Left lobe of liver (tissue), 2 donors: ENCODE data around the gene CAMTA1. TPM values are rescaled to one million over a fixed set of nuclear protein-coding genes. Genes with fewer than 3 reads are reported as not detected.
"Not testable (repeated sequence)": the region's sequence is repeated elsewhere in the genome, so short reads cannot be mapped to it uniquely, and the experiment has no call there.

ENCODE experiments used
- ATAC-seq: fragments of 200-7000 bp; cut with Tn5 transposase; one replicate; pipeline ENCODE4 v1.9.1; 2020; ENCODE audit warnings: mild to moderate bottlenecking, moderate library complexity
- DNase-seq: peaks from one replicate; pipeline ENCODE4 v3.0.0-alpha.2; 2020; ENCODE audit warnings: low spot score
- total RNA-seq: library from RNA; stranded (reverse); gene quantifications from one replicate; pipeline ENCODE4 v1.2.1, GENCODE V29; 2021
- donor health status: DM: no; HTN: no; CAD: no; lungs with moderate emphysema.
- donor health status: DM: no; HTN: yes; CAD: no.

Gene CAMTA1
- total RNA-seq, 1 donor from 2014 or later: 33.6 TPM

- DNase-seq: no peak
These were observed 24.2 kb downstream of the CAMTA1 start for GRCh38 chr1:6809461-6809860.

GRCh38 chr1:6810146-6810734 lies 25.0 kb downstream of the CAMTA1 start:
- not testable (repeated sequence) for ATAC-seq

More at GRCh38 chr1:6809461-6809860, 24.2 kb downstream of the CAMTA1 start:
- ATAC-seq: no peak

GRCh38 chr1:6811583-6811982 lies 26.3 kb downstream of the CAMTA1 start:
- no peak for DNase-seq

More at GRCh38 chr1:6810146-6810734, 25.0 kb downstream of the CAMTA1 start:
- DNase-seq: not testable (repeated sequence)

DNA sequence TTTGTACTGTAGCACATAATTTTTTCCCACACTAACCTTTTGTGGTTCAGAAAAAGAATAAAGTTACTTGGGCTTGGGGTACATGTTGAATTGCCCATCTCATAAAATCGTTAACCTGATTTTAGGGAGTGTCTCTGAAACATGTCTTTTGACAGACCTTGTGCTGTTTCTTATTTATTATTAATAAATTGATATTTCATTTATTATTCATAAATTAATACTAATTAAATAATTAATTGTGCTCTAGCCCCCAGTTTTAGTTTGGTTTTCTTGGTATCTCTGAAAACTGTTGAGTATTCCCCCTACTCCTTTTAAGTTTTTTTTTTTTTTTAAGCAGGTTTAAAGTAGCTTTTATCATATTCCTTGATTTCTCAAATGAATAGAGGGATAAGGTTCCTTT lies 27.9 kb downstream of the CAMTA1 start:
- ATAC-seq (no peak), DNase-seq (no peak)

More at GRCh38 chr1:6811583-6811982, 26.3 kb downstream of the CAMTA1 start:
- peak; percentile 38 for ATAC-seq

DNA sequence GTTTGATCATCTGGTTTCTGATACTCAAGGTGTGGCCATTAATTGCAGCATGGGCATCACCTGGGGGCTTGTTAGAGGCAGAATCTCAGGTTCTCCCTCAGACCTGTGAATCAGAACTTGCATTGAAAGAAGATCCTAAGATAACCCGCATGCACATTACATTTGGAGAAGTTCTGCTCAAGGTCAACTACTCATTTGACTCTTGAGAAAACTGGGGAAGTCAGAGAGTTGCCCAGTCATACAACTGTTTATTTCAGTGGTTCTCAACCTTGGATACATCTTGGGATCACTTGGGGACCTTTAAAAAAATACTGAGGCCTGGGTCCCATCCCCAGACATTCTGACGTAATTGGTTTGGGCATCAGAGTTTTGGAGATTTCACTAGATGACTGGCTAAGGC lies 30.5 kb downstream of the CAMTA1 start:
- DNase-seq: no peak
- ATAC-seq: no peak

DNA sequence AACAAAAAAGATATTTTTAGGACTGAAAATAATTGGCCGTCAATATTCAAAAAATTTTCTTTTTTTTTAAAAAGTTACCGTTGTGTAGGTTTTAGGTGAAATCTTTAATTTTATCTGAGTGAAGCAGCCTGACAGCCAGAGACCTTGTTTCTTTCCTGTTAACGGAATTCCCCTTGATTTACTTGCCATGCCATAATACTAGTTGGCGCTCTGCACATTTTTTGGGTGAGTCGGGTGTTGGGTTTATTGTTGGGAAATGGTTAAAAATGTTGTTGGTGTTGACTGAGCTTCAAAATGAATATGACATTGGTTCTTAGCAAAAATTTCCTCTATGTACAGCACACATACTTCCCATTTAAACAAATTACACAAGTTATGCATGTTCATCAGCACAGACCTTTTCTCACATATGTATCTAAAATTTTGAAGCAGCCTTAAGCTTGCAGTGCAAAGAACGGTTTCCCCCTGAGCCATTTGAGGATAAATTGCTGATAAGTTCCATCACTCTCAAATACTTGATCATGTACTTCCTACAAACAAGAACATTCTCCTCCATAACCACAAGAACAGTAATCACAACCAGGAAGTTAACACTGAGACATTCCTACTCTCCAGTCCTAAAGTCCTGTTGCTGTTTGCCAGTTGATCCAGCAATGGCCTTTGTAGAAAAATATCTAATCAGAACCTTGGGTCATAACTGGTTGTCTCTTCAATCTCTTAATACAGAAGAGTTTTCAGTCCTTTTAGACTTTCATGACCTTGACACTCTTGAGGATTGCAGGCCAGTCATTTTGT lies 34.2 kb downstream of the CAMTA1 start:
- ATAC-seq (no peak), DNase-seq (no peak)

- ATAC-seq (peak; percentile 19), DNase-seq (no peak)
These were observed 35.6 kb downstream of the CAMTA1 start for GRCh38 chr1:6820899-6821298.

GRCh38 chr1:6822530-6823359 lies 37.5 kb downstream of the CAMTA1 start:
- ATAC-seq (peak; percentile 88), DNase-seq (peak; percentile 72)

- ATAC-seq: peak; percentile 20
- DNase-seq: no peak
These were observed 38.5 kb downstream of the CAMTA1 start for GRCh38 chr1:6823793-6824192.

DNA sequence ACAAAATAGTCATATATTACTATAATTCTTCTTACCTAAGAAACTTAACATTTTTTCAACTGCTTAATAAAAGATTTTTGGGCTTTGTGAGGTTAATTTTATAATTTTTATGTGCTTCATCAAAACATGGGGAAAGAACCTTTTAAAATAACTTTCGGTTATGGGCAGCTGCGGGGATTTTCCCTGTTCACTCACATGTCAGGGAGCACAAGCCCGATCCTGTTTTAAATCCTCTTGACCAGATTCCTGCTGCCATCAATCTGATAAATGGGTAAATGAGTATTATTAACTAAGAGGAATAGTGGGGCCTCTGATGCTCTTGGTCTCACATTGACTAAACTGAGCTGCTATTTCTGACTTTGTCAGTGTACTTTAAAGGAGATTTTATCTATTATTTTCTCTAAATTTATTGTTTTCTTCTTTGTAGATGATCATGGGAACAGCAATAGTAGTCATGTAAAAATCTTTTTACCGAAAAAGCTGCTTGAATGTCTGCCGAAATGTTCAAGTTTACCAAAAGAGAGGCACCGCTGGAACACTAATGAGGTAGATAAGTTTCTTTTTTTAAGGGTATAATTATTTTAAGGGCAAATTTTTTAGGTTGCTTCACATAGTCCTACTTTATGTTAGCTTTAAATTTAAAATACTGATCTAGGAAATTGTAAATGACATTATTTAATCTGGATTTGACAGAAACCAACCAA lies 39.6 kb downstream of the CAMTA1 start:
- no peak for ATAC-seq
- DNase-seq: no peak

DNA sequence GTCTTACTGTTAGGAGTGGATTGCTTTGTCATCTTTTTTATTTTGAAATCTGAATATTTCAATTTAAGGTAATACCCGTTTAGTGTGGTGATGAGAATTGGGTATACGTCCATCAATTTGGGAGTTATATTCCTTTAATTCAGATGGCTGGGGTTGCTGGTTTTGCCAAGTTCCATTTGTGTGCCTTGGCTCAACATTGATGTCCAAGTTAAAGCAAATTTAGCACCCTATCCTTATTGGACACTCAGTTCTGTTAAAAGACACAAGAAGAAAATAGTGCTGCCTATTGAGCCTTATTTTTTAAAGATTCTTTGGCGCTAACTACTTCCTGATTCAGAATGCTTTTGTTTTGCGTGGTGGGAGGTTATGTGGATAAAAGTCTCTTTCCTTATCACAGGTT lies 40.6 kb downstream of the CAMTA1 start:
- ATAC-seq (peak; percentile 66), DNase-seq (no peak)

DNA sequence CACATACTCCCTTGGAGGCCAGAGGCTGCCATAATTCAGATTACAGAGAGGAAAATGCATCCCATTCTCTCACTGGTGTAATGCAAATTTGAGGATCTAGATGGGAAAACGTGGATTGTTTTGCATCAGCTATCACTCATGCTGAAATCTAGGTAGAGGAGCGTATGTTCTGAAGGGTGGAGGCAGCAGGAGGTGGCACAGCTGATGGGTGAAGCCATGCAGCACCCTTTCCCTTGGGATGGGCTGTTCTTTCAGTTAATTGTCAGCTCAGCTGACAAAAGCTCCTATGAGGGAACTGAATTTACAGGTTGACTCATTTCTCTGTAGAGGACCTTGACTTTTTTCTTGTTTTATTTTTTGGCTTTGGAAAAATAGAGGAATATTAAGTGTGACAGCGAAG lies 41.8 kb downstream of the CAMTA1 start:
- ATAC-seq: no peak
- no peak for DNase-seq

DNA sequence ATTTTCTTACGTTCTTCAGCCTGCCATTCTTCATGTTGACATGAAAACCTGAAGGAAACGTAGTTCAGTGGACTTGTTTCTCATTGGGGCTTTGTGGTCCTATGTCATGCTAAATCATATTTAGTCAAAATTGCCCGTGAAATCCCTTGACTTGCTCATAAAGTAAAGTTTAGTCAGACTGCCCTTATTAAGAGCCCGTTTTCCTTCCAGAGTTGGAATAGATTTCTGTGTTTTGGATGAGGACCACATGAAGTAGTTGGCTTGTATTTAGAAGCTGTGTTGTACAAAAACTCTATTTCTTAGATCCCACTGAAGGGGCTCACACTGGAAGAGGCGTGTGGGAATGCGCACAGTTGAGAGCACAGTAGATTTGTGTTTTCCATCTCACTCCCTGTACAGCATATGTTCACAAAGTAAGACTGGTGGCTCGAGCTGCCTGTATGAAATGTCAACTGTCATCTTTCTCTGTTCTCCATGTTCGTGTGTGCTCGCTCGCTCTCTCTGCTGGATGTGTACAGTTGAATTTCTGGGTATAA lies 42.4 kb downstream of the CAMTA1 start:
- ATAC-seq (no peak), DNase-seq (no peak)

GRCh38 chr1:6831366-6831765 lies 46.1 kb downstream of the CAMTA1 start:
- no peak for DNase-seq
- ATAC-seq: no peak

DNA sequence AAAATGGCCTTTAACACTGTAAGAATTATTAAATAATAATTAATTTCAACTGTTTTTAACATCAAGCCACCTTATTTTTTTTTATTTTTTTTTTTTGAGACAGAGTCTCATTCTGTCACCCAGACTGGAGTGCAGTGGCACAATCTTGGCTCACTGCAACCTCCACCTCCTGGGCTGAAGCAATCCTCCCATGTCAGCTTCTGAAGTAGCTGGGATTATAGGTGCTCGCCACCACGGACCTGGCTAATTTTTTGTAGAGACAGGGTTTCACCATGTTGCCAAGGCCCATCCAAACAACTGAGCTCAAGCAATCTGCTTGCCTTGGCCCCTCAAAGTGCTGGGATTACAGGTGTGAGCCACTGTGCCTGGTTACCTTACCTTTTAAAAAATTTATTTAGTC lies 46.8 kb downstream of the CAMTA1 start:
- peak; percentile 67 for ATAC-seq
- DNase-seq: not testable (repeated sequence)

DNA sequence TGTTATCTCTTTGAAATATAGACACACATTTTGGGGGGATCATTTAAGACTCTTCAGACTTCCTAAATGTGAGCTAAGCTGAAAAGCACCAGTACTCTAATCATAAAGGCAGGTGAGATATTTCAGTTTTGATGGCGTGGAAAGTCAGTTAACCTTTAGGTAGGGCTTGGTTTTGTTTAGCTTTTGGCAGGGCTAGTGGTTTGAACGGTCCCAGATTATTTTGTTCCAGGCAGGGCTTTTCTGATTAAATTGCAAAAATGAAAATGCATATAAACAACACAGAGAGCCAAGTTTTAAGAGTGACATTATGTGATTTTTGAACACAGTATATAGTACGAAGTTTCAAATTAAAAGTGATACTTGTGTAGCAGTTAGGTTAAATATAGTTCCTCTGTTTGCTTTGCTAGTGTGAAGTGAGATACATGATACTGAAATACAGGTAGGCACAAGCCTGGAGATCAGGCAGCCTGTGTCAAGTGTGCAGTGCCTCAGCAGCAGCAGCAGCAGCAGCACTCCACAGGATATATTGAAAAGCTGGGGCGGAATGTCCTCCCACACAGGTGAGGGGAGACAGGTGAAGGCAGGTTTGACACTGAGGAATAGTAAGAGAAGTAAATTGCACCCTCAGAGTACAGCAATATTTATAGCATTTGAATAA lies 47.4 kb downstream of the CAMTA1 start:
- ATAC-seq: peak; percentile 68
- no peak for DNase-seq

DNA sequence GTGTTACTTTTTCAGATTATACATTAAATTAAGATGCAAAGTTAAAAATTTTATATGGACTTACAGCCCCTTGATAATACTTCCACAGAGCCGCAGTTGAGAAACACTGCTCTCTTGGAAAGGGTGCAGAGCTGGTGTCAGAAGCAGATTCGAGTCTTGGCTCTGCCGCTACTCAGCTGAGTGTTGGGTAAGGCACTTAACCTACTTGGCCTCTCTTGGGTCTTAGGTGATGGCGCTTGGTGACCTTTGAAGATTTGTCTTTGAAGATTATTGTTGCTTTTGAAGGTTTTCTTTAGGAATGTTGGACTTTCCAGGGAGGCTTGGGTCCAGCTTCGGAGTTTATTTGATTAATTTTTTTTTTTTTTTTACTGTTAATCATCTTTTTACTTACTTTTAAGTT lies 48.5 kb downstream of the CAMTA1 start:
- DNase-seq: no peak
- no peak for ATAC-seq

- DNase-seq: peak; percentile 78
- peak; percentile 75 for ATAC-seq
These were observed 49.1 kb downstream of the CAMTA1 start for GRCh38 chr1:6834366-6834765.

GRCh38 chr1:6835139-6835538 lies 49.9 kb downstream of the CAMTA1 start:
- no peak for DNase-seq
- ATAC-seq: no peak

DNA sequence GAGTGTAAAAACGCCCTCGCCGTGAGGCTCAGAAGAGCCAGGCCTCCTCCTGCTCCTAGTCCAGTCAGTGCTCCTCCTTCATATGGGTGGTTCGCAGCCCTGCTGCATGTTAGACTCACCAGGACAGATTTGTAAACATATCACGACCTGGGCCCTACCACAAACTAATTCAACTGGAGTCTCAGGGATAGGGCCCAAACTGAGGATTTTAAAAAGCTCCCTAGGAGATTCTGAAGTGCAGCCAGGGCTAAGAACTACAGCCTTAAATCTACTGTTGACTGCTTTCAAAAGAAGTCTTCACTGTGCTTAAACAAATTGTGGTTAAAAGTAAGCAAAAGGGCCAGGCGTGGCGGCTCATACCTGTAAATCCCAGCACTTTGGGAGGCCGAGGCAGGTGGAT lies 57.0 kb downstream of the CAMTA1 start:
- DNase-seq: no peak

More for the DNA sequence above, 57.0 kb downstream of the CAMTA1 start:
- ATAC-seq: no peak
